CD4-positive, alpha-beta T cell (primary cell): ENCODE results near the gene ORM2. TPM values are rescaled to one million over a fixed set of nuclear protein-coding genes. Genes with fewer than 3 reads are reported as not detected.
A peak's percentile ranks its signal among the peaks of the same experiment; 100 is the strongest.

Experiments
- ATAC-seq: fragments of 200-7000 bp; cut with Tn5 transposase; one replicate; pipeline ENCODE4 v1.10.0; 2022; ENCODE audit warnings: mild to moderate bottlenecking; ENCODE audit not compliant: poor library complexity
- CTCF ChIA-PET: fragments of 350-600 bp; sonication (Branson Sonifier 250); formaldehyde crosslinking; loops from one replicate; lab custom pipeline; 2021; ENCODE audit warnings: antibody characterized with exemption, inconsistent platforms; lab: Charles Lee
- POLR2A ChIA-PET: fragments of 350-600 bp; sonication (Branson Sonifier 250); formaldehyde crosslinking; loops from one replicate; lab custom pipeline; 2021; ENCODE audit warnings: antibody characterized with exemption, inconsistent platforms; lab: Charles Lee
- DNase-seq, 14 experiments: peaks; one replicate each; pipeline ENCODE4 v3.0.0-alpha.2; 2013 to 2020; ENCODE audit warnings: mixed read lengths in 2 of 14
- H3K27ac ChIP-seq, 2 donors: one replicate each; pipeline versions ENCODE4 v1.5.1 to v1.7.0; 2013; ENCODE audit warnings: low read length in 2 of 2, low read depth in 1 of 2, mild to moderate bottlenecking in 1 of 2
- H3K27me3 ChIP-seq, 2 experiments: 1 replicate in 1 of 2; 2 replicates in 1 of 2; pipeline versions ENCODE4 v1.6.1 to v1.7.0; 2013; ENCODE audit warnings: low read length in 2 of 2, control low read depth in 1 of 2, mild to moderate bottlenecking in 1 of 2, moderate library complexity in 1 of 2; ENCODE audit not compliant: insufficient read depth in 2 of 2, control insufficient read depth in 1 of 2
- H3K36me3 ChIP-seq: one replicate; pipeline ENCODE4 v1.6.1; 2013; ENCODE audit warnings: low read length, control low read depth; ENCODE audit not compliant: insufficient read depth
- H3K4me1 ChIP-seq: one replicate; pipeline ENCODE4 v1.6.1; 2013; ENCODE audit warnings: low read length, control low read depth; ENCODE audit not compliant: insufficient read depth
- H3K4me3 ChIP-seq: one replicate; pipeline ENCODE4 v1.5.1; 2013; ENCODE audit warnings: mild to moderate bottlenecking, low read length, moderate library complexity
- H3K9me3 ChIP-seq, 2 experiments: 1 replicate in 1 of 2; 2 replicates in 1 of 2; pipeline versions ENCODE4 v1.6.1 to v1.7.0; 2013; ENCODE audit warnings: low read length in 2 of 2, mild to moderate bottlenecking in 2 of 2, control low read depth in 1 of 2, moderate library complexity in 1 of 2; ENCODE audit not compliant: control insufficient read depth in 1 of 2, insufficient read depth in 1 of 2
- H3K27ac Mint-ChIP-seq: one replicate; pipeline ENCODE4 v1.8.0; 2020; ENCODE audit warnings: mixed read lengths
- H3K27me3 Mint-ChIP-seq: one replicate; pipeline ENCODE4 v1.8.0; 2021; ENCODE audit warnings: mixed read lengths
- H3K36me3 Mint-ChIP-seq: one replicate; pipeline ENCODE4 v1.8.0; 2021; ENCODE audit warnings: low read depth, mixed read lengths
- H3K4me1 Mint-ChIP-seq: one replicate; pipeline ENCODE4 v1.8.0; 2021; ENCODE audit warnings: low read depth, mixed read lengths
- H3K4me3 Mint-ChIP-seq: one replicate; pipeline ENCODE4 v1.8.0; 2020; ENCODE audit warnings: mild to moderate bottlenecking, mixed read lengths
- H3K9me3 Mint-ChIP-seq: one replicate; pipeline ENCODE4 v1.8.0; 2020; ENCODE audit warnings: mixed read lengths
- intact Hi-C, 2 experiments: fragments of 100-400 bp; cut with DNase I in 1 of 2; cut with micrococcal nuclease in 1 of 2; formaldehyde crosslinking; loops; one replicate each; pipeline versions ENCODE4 v1.15.1 to v1.9.0; 2023 to 2025; cut with DNase I, micrococcal nuclease
- total RNA-seq, 174 experiments: library from RNA in 2 of 174; stranded (reverse) in 2 of 174; gene quantifications; one replicate each; pipeline ENCODE4 v1.2.3 and lab custom pipeline; 2021 to 2026
- TF ChIP-seq, protein P1 (sequence below): fragments of 200-600 bp; IDR thresholded peaks from one replicate; pipeline ENCODE4 v1.8.0; 2022; ENCODE audit warnings: antibody characterized with exemption, mild to moderate bottlenecking

The ORM2 gene
- total RNA-seq, 2 experiments from 2014 or later: not detected

DNA sequence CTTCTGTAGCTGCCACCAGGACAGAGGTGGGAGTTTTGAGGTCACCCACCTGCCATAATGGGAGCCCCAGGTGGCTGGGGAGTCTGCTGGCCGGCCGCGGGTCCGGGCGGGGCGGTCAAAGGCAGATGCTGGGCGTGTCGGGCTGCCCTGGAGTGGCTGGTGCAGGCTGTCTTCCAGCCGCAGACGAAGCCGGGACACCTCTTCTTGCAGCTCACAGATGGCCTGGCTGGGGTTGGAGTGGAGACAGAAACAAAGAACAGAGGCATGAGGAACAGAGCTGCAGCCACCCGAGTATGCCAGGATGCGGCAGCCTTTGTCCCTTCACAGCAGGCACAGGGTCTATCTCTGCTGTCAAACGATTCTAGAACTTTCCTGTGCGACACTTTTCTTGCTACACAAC lies 18.0 kb downstream of the ORM2 start:
- Histone ChIP-seq H3K4me1 (peaks cover 40% of the 10 kb centered on the region), H3K4me3 (no peak overlapping the region), H3K36me3 (peaks cover 96% of the 10 kb centered on the region), H3K27ac (no peak overlapping the region), H3K27me3 (no peaks in the 10 kb centered on the region), H3K9me3 (no peaks in the 10 kb centered on the region)
- no peak for DNase-seq
- Mint-ChIP-seq H3K9me3 (no peaks in the 10 kb centered on the region), H3K27ac (peak overlapping the region; percentile 92), H3K27me3 (no peaks in the 10 kb centered on the region), H3K4me1 (peaks cover 52% of the 10 kb centered on the region), H3K4me3 (no peak overlapping the region), H3K36me3 (peaks cover 97% of the 10 kb centered on the region)
- CTCF ChIA-PET: no interaction called here
- POLR2A ChIA-PET: interaction anchor here (0.9 to 4.2 kb wide), 3 partner anchors 18 to 40 kb away, joined by 3 to 17 read pairs (median 7); partner anchors contain the start of gene AKNA
- ATAC-seq: no peak
- intact Hi-C loops: loop anchor here (2.0 to 5.0 kb wide), 3 partner anchors 17 to 40 kb away; partner anchors contain the start of gene AKNA (in 1 of the 2)
- TF ChIP-seq, protein P1, sequence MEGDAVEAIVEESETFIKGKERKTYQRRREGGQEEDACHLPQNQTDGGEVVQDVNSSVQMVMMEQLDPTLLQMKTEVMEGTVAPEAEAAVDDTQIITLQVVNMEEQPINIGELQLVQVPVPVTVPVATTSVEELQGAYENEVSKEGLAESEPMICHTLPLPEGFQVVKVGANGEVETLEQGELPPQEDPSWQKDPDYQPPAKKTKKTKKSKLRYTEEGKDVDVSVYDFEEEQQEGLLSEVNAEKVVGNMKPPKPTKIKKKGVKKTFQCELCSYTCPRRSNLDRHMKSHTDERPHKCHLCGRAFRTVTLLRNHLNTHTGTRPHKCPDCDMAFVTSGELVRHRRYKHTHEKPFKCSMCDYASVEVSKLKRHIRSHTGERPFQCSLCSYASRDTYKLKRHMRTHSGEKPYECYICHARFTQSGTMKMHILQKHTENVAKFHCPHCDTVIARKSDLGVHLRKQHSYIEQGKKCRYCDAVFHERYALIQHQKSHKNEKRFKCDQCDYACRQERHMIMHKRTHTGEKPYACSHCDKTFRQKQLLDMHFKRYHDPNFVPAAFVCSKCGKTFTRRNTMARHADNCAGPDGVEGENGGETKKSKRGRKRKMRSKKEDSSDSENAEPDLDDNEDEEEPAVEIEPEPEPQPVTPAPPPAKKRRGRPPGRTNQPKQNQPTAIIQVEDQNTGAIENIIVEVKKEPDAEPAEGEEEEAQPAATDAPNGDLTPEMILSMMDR: no peak

DNA sequence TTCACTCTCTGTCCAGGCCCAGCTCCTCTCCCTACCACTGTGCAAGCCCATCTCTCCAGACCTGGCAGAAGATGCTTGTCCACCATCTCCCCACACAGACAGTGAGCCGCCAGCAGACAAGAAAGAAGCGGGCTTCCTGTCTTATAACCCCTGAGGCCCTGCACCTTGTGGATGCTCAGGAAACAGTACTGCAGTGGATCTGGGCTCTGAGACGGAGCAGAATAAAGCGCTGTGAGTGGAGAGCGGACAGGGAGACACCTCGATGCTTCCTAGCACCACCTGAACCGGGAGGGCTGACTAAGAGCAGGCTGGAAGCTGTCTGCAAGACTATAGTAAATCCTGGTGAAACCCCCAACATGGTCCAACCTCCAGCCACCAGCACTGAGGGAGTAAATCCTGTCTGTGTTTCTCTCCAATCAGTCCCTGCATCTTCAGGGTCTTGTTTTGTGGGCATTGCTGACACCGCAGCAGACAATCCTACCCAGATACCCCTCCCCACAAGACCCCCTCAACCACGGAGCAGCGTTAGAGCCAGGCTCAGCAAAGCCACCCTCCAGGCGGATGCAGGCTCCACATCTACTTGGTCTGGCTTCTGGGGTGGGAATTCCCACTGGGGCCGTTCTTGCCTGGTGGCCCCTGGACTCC lies 18.7 kb downstream of the ORM2 start:
- H3K27me3 Mint-ChIP-seq: no peaks in the 10 kb centered on the region
- intact Hi-C loops: loop anchor here (2.0 to 5.0 kb wide), 3 partner anchors 16 to 39 kb away; partner anchors contain the start of gene AKNA (in 1 of the 2)
- no peaks in the 10 kb centered on the region for H3K9me3 Mint-ChIP-seq
- ChIA-PET CTCF (interaction anchor here (1.0 to 1.5 kb wide), 2 partner anchors 9 to 38 kb away, joined by 3 to 5 read pairs; no protein-coding TSS in a partner anchor), POLR2A (interaction anchor here (0.9 to 1.9 kb wide), 4 partner anchors 17 to 47 kb away, joined by 3 to 7 read pairs (median 3); partner anchors contain the start of gene AKNA)
- peaks cover 53% of the 10 kb centered on the region for H3K4me1 Mint-ChIP-seq
- ATAC-seq: no peak
- Histone ChIP-seq H3K9me3 (no peaks in the 10 kb centered on the region), H3K36me3 (peaks cover 91% of the 10 kb centered on the region), H3K27ac (peak overlapping the region; percentile 61 to 66), H3K4me1 (peaks cover 40% of the 10 kb centered on the region), H3K27me3 (no peaks in the 10 kb centered on the region), H3K4me3 (no peak overlapping the region)
- TF ChIP-seq, protein P1: no peak
- peaks cover 97% of the 10 kb centered on the region for H3K36me3 Mint-ChIP-seq
- DNase-seq: no peak
- H3K4me3 Mint-ChIP-seq: no peak overlapping the region
- peak overlapping the region; percentile 92 for H3K27ac Mint-ChIP-seq

DNA sequence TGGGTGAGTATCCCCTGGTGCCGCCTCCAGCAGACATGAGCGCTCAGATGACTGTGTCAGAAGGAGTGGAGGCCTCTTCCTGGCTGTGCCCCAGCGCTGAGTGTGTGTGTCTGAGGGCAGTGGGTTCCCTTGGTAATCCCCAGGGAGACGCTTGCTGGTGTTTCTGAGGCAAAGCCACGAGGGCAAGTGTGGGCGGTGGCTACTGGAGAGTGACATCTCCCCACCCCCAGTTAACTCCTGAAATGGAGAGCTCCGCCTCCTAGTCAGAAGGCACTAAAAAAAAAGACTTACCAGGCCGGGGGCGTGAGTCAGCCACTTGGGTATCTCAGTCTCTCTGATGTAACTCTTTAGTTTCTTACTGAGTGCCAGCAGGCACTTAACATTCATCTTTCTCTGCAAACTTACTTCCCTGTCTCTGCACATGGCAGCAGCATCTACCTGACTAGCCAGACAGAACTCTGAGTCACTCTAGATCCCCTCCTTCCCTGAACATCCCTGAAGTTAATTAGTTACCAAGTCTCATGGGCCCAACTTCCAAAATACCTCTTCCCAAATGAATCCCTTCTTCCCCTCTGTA lies 19.3 kb downstream of the ORM2 start:
- H3K4me1 ChIP-seq: peaks cover 40% of the 10 kb centered on the region
- TF ChIP-seq, protein P1: no peak
- Mint-ChIP-seq H3K27me3 (no peaks in the 10 kb centered on the region), H3K27ac (peak overlapping the region; percentile 92), H3K4me1 (peaks cover 59% of the 10 kb centered on the region), H3K9me3 (no peaks in the 10 kb centered on the region), H3K36me3 (peaks cover 97% of the 10 kb centered on the region), H3K4me3 (peak overlapping the region; percentile 36)
- DNase-seq (peak in 11 of 14 experiments; percentile 27 to 83 (median 58)), ATAC-seq (peak; percentile 85)
- H3K9me3 ChIP-seq: no peaks in the 10 kb centered on the region
- intact Hi-C loops: loop anchor here (2.0 to 5.0 kb wide), 3 partner anchors 16 to 38 kb away; partner anchors contain the start of gene AKNA (in 1 of the 2)
- no peaks in the 10 kb centered on the region for H3K27me3 ChIP-seq
- ChIA-PET POLR2A (interaction anchor here (1.0 kb wide), 2 partner anchors 20 to 46 kb away, joined by 3 read pairs; no protein-coding TSS in a partner anchor), CTCF (interaction anchor here (1.0 to 1.5 kb wide), 2 partner anchors 10 to 37 kb away, joined by 3 to 5 read pairs; no protein-coding TSS in a partner anchor)
- H3K27ac ChIP-seq: peak overlapping the region; percentile 61 to 66
- peaks cover 91% of the 10 kb centered on the region for H3K36me3 ChIP-seq
- H3K4me3 ChIP-seq: no peak overlapping the region
